Bronchial epithelial cell (primary cell): ENCODE data around the gene SLC40A1. TPM values are rescaled to one million over a fixed set of nuclear protein-coding genes. Genes with fewer than 3 reads are reported as not detected.

Experiments used
- DNase-seq: peaks from one replicate; pipeline ENCODE4 v3.0.0-alpha.2; 2010; ENCODE audit warnings: low read depth
- FAIRE-seq: peaks from 2 replicates; lab custom pipeline; 2011; peaks lifted over from hg19 to GRCh38; lab: Jason Lieb, UNC
- H3K27me3 ChIP-seq: 2 replicates; pipeline ENCODE4 v1.5.1; 2011; ENCODE audit warnings: low read length; ENCODE audit not compliant: control insufficient read depth, insufficient read depth
- H3K36me3 ChIP-seq: 2 replicates; pipeline ENCODE4 v1.5.1; 2011; ENCODE audit warnings: low read length; ENCODE audit not compliant: control insufficient read depth, insufficient read depth
- H3K4me3 ChIP-seq: 2 replicates; pipeline ENCODE4 v1.5.1; 2011; ENCODE audit warnings: mild to moderate bottlenecking, low read depth, low read length, control low read depth
- CTCF ChIP-seq: IDR thresholded peaks from 2 replicates; pipeline ENCODE4 v1.5.1; 2011; ENCODE audit warnings: mild to moderate bottlenecking, moderate library complexity, low read length, control low read depth, inconsistent platforms; ENCODE audit not compliant: insufficient read depth, severe bottlenecking
- total RNA-seq: library from RNA; depleted of rRNA; stranded (reverse); fragments of >200 nt; gene quantifications from 2 replicates; pipeline ENCODE4 v1.2.1, GENCODE V29; 2014

SLC40A1 gene
- total RNA-seq, 1 donor from 2014 or later, result 1.1 TPM

- no peak overlapping the region for H3K4me3 ChIP-seq
- no peak for TF ChIP-seq CTCF
- FAIRE-seq (no peak), DNase-seq (no peak)
- no peaks in the 10 kb centered on the region for H3K27me3 ChIP-seq
- no peaks in the 10 kb centered on the region for H3K36me3 ChIP-seq
These were observed 31.1 kb downstream of the SLC40A1 start for GRCh38 chr2:189549449-189549832.

- FAIRE-seq, result no peak
- DNase-seq, result peak; percentile 62
- H3K27me3 ChIP-seq, result no peaks in the 10 kb centered on the region
These were observed 31.7 kb downstream of the SLC40A1 start for GRCh38 chr2:189548666-189549448.

GRCh38 chr2:189545418-189545817 lies 35.2 kb downstream of the SLC40A1 start:
- no peaks in the 10 kb centered on the region for H3K36me3 ChIP-seq
- H3K4me3 ChIP-seq, result no peak overlapping the region
- DNase-seq, result no peak
- TF ChIP-seq CTCF, result no peak
- no peaks in the 10 kb centered on the region for H3K27me3 ChIP-seq
- FAIRE-seq, result no peak

More at GRCh38 chr2:189548666-189549448, 31.7 kb downstream of the SLC40A1 start:
- Histone ChIP-seq H3K4me3 (no peak overlapping the region), H3K36me3 (no peaks in the 10 kb centered on the region)
- no peak for TF ChIP-seq CTCF

GRCh38 chr2:189544318-189545042 lies 36.1 kb downstream of the SLC40A1 start:
- Histone ChIP-seq H3K36me3 (no peaks in the 10 kb centered on the region), H3K4me3 (no peak overlapping the region), H3K27me3 (no peaks in the 10 kb centered on the region)
- no peak for DNase-seq
- FAIRE-seq, result no peak
- TF ChIP-seq CTCF, result no peak

- no peak for FAIRE-seq
- no peaks in the 10 kb centered on the region for H3K36me3 ChIP-seq
- H3K27me3 ChIP-seq, result no peaks in the 10 kb centered on the region
- H3K4me3 ChIP-seq, result no peak overlapping the region
- TF ChIP-seq CTCF, result no peak
- no peak for DNase-seq
These were observed 37.2 kb downstream of the SLC40A1 start for GRCh38 chr2:189543367-189543766.
